Liver (tissue), 3 donors: ENCODE data around the gene ZNF681.

ENCODE experiments used
- ATF3 ChIP-seq: IDR thresholded peaks from 2 replicates; pipeline ENCODE4 v1.6.1; 2016; ENCODE audit warnings: antibody characterized with exemption
- EGR1 ChIP-seq, 2 donors: IDR thresholded peaks; 2 replicates each; pipeline ENCODE4 v1.6.1; 2016 to 2018; ENCODE audit warnings: antibody characterized with exemption in 2 of 2, low read depth in 2 of 2
- GABPA ChIP-seq, 2 donors: IDR thresholded peaks in 1 of 2; conservative IDR thresholded peaks in 1 of 2; 2 replicates each; pipeline ENCODE4 v1.6.1; 2016; ENCODE audit warnings: antibody characterized with exemption in 2 of 2, mild to moderate bottlenecking in 1 of 2, moderate library complexity in 1 of 2
- HNF4A ChIP-seq, 2 donors: conservative IDR thresholded peaks; 2 replicates each; pipeline ENCODE4 v1.6.1; 2016; ENCODE audit warnings: antibody characterized with exemption in 2 of 2, mild to moderate bottlenecking in 2 of 2
- JUND ChIP-seq, 2 donors: IDR thresholded peaks; 2 replicates each; pipeline ENCODE4 v1.6.1; 2016; ENCODE audit warnings: antibody characterized with exemption in 2 of 2
- NR2F2 ChIP-seq: IDR thresholded peaks from 2 replicates; pipeline ENCODE4 v1.6.1; 2016; ENCODE audit warnings: antibody characterized with exemption
- RAD21 ChIP-seq, 2 donors: IDR thresholded peaks; 2 replicates each; pipeline ENCODE4 v1.6.1; 2016; ENCODE audit warnings: antibody characterized with exemption in 2 of 2, mild to moderate bottlenecking in 2 of 2
- REST ChIP-seq: IDR thresholded peaks from 2 replicates; pipeline ENCODE4 v1.6.1; 2016; ENCODE audit warnings: antibody characterized with exemption, mild to moderate bottlenecking
- TAF1 ChIP-seq: conservative IDR thresholded peaks from 2 replicates; pipeline ENCODE4 v1.6.1; 2016; ENCODE audit warnings: antibody characterized with exemption, mild to moderate bottlenecking
- YY1 ChIP-seq: IDR thresholded peaks from 2 replicates; pipeline ENCODE4 v1.6.1; 2016; ENCODE audit warnings: antibody characterized with exemption, mild to moderate bottlenecking
- TF ChIP-seq, protein P1 (sequence below): fragments of 150-350 bp; IDR thresholded peaks from 2 replicates; pipeline ENCODE4 v1.5.1; 2017; ENCODE audit warnings: improper control_type of control experiment, low read depth, low read length; ENCODE audit not compliant: missing input control
- TF ChIP-seq, protein P2 (sequence below): IDR thresholded peaks from 2 replicates; pipeline ENCODE4 v1.6.1; 2016; ENCODE audit warnings: antibody characterized with exemption
- TF ChIP-seq, protein P3 (sequence below): IDR thresholded peaks from 2 replicates; pipeline ENCODE4 v1.6.1; 2016; ENCODE audit warnings: antibody characterized with exemption
- donor health status: healthy.
- donor health status: healthy.

GRCh38 chr19:23799321-23799720, 40.6 kb upstream of the ZNF681 start:
- TF ChIP-seq, protein P1, sequence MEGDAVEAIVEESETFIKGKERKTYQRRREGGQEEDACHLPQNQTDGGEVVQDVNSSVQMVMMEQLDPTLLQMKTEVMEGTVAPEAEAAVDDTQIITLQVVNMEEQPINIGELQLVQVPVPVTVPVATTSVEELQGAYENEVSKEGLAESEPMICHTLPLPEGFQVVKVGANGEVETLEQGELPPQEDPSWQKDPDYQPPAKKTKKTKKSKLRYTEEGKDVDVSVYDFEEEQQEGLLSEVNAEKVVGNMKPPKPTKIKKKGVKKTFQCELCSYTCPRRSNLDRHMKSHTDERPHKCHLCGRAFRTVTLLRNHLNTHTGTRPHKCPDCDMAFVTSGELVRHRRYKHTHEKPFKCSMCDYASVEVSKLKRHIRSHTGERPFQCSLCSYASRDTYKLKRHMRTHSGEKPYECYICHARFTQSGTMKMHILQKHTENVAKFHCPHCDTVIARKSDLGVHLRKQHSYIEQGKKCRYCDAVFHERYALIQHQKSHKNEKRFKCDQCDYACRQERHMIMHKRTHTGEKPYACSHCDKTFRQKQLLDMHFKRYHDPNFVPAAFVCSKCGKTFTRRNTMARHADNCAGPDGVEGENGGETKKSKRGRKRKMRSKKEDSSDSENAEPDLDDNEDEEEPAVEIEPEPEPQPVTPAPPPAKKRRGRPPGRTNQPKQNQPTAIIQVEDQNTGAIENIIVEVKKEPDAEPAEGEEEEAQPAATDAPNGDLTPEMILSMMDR = no peak
- TF ChIP-seq RAD21 (IDR thresholded peaks at IDR 0.05) (no peak), YY1 (no peak), NR2F2 (no peak), REST (no peak), TAF1 (no peak), JUND (IDR thresholded peaks at IDR 0.05) (no peak), EGR1 (IDR thresholded peaks at IDR 0.05; ENCODE audit: low read depth in 2 of 2) (no peak), GABPA (IDR thresholded peaks at IDR 0.05 in 1 of 2, conservative IDR thresholded peaks at IDR 0.05 in 1 of 2) (no peak), ATF3 (no peak), HNF4A (conservative IDR thresholded peaks at IDR 0.05) (no peak)
- TF ChIP-seq, protein P2, sequence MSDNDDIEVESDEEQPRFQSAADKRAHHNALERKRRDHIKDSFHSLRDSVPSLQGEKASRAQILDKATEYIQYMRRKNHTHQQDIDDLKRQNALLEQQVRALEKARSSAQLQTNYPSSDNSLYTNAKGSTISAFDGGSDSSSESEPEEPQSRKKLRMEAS = no peak
- TF ChIP-seq, protein P3, sequence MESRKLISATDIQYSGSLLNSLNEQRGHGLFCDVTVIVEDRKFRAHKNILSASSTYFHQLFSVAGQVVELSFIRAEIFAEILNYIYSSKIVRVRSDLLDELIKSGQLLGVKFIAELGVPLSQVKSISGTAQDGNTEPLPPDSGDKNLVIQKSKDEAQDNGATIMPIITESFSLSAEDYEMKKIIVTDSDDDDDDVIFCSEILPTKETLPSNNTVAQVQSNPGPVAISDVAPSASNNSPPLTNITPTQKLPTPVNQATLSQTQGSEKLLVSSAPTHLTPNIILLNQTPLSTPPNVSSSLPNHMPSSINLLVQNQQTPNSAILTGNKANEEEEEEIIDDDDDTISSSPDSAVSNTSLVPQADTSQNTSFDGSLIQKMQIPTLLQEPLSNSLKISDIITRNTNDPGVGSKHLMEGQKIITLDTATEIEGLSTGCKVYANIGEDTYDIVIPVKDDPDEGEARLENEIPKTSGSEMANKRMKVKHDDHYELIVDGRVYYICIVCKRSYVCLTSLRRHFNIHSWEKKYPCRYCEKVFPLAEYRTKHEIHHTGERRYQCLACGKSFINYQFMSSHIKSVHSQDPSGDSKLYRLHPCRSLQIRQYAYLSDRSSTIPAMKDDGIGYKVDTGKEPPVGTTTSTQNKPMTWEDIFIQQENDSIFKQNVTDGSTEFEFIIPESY = no peak
